ENCODE results near the gene PPM1G.
"Not testable (repeated sequence)": the region's sequence is repeated elsewhere in the genome, so short reads cannot be mapped to it uniquely, and the experiment has no call there.

The PPM1G gene

DNA sequence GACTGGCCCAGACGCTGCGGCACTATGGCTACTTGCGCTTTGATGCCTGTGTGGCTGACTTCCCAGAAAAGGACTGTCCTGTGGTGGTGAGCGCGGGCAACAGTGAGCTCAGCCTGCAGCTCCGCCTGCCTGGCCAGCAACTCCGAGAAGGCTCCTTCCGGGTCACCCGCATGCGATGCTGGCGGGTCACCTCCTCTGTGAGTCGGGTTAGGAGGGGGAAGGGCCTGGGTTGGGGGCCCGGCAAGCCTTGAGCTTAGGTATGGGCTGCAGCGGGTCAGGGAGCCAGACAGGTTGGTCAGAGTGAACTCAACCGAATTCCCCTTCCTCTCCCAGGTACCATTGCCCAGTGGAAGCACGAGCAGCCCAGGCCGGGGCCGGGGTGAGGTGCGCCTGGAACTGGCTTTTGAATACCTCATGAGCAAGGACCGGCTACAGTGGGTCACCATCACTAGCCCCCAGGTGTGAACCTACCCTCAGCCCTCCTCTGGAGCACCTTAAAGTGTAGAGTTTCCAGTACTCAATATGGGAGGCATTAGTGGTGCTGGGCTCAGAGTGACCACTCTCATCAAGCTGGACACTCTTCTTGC is 33.8 kb downstream of the PPM1G start:
- no peak for DNase-seq (ENCODE audit: low spot score)

DNA sequence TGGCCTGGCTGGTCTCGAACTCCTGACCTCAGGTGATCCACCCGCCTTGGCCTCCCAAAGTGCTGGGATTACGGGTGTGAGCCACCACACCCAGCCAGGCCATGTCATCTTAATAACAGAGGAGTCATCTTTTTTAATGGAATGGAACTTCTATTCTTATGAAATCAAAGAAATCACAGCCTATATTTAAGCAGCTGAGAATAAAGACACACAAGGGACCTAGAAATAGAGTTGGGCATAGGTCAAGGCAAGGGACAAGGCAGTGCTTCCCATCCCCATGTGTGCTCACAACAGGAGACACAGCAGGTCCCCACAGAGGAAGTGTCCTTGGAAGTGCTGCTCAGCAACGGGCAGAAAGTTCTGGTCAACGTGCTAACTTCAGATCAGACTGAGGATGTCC is 35.8 kb downstream of the PPM1G start:
- DNase-seq (ENCODE audit: low spot score) = no peak

DNA sequence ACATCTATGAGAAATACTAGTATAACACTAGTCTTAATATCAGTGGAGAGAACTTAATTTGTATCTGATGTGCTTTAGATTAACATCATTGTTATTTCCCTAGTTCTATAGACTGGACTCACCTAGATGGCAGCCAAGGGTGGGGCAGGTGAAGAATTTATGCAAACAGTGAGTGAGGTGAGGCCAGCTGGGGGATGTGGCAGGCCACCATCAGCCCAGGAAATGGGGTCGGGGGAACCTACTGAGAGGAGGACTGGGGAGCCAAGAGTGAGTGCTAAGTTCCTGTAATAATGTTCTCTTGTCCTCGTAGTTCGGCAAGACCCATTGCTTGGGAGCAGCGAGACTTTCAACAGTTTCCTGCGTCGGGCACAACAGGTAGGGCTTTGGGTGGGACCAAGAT is 36.5 kb downstream of the PPM1G start:
- no peak for DNase-seq (ENCODE audit: low spot score)

DNA sequence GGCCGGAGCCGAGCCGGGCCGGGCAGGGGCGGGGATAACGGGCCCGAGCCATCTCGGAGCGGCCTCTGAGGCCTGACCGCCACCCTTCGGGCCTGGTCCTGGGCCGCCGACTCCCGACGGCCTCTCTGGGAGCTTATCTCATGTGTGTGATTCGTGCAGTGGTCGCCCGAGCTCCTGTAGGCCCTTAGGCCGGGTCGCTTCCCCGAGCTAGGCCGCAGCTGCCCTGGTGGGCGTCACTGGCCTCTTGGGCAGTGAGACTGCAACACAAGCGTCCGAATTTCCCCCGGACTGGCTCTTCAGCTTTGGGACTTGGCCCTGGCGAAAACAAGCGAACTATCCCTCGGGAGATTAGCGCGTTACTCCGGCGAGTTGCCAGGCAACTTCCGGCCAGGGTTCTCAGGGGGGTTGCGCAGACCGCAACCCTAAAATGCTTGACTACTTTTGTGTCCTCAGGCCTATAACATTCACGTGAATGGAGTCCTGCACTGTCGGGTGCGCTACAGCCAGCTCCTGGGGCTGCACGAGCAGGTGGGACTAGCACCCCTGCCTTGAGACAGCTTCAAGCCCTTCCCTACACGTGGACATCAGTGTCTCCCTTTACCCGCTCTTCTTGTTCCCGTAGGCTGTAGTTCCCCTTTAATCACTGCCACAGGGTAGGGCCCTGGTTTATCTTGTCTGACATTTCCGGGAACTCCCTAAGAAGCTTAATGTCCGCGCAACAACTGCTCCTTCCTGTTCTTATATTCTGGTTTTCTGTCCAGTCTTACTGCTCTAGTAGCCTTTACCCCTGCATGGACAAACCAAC is 38.4 kb downstream of the PPM1G start:
- peak; percentile 41 for DNase-seq (ENCODE audit: low spot score)

DNA sequence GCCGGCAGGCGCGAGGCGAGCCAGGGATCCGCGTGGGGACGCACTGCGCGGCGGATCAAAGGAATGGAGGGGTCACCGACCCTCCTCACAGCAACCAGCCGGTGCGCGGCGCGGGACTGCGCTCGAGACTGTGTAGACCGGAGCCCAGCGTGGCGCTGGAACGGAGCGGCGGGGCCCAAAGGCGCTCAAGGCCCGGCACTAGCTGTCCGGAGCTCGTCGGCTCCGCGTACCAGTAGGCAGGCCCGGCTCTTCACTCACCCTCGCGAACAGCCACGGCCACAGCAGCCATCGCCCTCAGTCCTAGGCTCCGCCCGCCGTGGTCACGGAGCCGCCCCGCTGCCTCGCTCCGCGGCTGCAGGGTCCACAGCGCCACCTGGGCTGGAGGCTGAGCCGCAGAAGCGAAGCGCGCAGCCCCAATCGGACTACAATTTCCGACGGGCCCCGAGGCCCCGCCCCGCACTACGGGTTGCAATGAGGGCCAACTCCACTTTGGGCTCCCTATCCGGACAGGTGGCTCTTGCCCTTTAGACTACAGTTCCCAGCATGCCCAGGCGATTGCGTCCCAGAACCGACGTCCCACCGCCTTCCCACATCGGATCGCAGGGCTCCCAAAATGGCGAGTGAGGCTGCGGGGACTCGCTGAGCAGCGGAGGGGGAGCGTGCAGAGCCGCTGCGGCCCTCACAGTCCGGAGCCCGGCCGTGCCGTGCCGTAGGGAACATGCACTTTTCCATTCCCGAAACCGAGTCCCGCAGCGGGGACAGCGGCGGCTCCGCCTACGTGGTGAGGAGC is 39.2 kb downstream of the PPM1G start, which contains the start of the genes EIF2B4 and SNX17:
Gene EIF2B4, minus strand, starts transcription at position 313 of the 790 bp plus-strand sequence. Its CDS starts 24 bp downstream, at position 289.
Gene SNX17, plus strand, starts transcription at position 591 of the 790 bp plus-strand sequence. Its CDS starts 128 bp downstream, at position 719.
- DNase-seq (ENCODE audit: low spot score) = peak; percentile 96

DNA sequence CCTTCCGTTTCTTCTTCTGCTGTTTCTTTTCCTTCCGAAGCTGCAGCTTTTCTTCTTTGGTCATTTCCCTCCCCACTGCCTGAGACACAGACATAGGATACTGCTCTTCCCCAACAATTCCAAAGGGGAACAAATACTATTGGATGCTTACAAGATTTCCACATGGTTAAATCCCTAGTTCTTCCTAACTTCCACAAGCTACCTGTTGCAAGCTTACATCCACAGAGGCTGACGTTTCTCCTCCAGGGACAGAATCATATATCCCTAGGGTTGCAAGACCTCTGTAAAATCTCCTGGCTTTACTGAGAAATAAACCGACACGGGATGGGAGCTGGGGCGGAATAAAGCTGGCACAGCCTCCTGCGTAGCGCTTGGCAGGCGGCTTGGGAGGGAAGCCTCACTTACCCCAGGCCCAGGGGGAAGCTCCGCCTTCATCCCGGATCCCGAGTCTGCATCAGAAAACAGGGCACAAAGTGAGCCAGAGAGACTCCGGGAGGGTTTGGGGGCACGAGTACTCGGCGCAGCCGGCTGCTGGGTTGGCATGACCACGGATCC is 39.8 kb downstream of the PPM1G start:
- peak; percentile 88 for DNase-seq (ENCODE audit: low spot score)

DNA sequence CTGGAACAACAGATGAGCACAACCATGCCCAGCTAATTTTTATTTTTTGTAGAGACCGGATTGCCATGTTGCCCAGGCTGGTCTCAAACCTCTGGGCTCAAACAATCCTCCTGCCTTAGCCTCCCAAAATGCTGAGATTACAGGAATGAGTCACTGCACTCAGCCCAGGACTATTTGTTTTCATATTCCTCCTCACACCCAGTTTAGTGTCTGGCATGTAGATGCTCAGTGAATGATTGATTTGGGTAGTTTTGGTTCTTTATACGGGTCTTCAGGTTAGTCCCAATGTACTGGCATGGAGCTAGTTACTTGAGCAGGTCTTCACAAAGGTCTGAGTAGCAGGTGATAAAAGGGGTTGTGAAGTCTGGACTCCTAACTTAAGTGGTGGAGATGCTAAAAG is 45.5 kb downstream of the PPM1G start:
- DNase-seq (ENCODE audit: low spot score) = no peak

DNA sequence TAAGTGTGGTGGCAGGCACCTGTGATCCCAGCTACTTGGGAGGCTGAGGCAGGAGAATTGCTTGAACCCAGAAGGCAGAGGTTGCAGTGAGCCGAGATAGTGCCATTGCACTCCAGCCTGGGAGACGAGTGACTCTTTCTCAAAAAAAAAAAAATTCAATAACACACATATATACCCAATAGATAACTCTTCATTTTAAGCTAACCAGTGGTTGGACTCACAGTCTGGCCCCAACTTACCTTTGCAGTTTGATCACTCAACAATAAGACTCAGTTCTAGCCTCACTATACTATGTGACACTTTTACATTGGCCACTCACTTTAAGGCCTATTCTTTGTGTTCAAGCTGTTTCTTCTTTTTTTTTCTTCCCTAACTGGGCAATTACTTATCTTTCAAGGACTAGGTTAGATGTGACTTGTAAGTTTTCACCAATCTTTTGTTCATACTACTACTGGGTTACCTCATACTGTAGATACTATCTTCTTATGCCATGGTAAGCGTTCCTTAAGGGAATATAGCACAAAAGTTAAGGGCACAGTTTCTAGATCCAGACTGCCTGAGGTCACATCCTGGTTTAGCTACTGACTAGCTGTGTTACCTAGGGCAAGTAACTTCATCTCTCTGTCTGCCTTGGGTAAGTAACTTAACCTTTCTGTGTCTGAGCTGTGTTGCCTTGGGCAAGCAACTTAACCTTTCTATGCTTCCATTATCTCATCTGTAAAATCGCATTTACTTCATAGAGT is 46.5 kb downstream of the PPM1G start:
- DNase-seq (ENCODE audit: low spot score) = no peak

DNA sequence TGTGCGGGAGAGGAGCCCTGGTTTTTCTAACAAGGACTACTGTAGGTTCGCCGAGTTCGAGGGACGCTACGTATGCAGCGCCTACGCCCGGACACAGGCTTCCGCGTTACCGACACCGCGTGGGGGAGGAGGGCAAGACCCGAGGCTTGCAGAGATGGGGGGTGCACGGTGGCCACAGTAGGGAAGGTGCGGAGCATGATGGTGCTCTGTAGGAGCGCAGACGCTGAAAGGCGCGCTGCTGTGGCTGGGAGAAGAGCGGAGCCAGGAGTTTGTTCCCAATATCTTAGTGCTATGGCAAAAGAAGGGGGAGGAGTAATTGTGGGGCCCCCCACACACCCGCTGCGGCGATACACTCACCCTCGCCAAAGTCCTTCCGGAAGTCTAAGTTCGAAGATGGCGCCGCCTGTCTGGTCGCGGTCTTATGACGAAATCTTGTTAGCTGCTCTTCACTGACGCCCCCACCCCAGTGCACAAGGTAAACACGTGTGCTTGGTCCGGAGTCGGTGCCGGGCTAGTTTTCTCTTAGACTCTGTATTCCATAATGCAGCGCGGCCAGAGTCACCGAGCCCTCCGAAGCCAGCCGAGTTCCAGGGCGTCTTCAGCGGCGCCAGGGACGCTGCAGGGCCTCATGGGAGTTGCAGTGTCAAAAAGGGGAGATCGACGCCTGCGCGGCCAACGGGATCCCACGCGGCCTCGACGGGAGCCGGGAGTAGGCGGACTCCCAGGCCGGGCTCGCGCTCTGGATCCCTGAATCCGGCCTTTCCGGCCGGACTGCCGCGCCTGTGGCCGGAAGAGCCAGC is 52.8 kb downstream of the PPM1G start, which contains the start of gene GTF3C2:
Gene GTF3C2, minus strand, starts transcription at position 383 of the 800 bp plus-strand sequence. CDS start 13,210 bp downstream, outside the sequence.
- peak; percentile 97 for DNase-seq (ENCODE audit: low spot score)

DNA sequence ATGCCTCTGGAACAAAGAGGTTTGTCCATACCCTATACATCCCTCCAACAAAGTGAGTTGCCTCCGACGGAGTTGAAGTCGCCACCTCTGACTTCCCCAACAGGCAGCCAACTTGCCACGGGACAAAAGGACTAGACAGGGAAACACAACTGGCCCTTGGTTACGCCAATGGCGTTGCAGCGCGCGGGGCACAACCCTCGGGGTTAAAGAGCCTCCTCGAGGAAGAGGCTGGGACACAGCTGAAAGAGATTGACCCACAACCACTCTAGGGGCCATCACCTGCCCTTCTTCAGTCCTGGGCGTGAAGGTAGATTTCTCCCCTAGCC is 53.4 kb downstream of the PPM1G start:
- DNase-seq (ENCODE audit: low spot score) = peak; percentile 55

DNA sequence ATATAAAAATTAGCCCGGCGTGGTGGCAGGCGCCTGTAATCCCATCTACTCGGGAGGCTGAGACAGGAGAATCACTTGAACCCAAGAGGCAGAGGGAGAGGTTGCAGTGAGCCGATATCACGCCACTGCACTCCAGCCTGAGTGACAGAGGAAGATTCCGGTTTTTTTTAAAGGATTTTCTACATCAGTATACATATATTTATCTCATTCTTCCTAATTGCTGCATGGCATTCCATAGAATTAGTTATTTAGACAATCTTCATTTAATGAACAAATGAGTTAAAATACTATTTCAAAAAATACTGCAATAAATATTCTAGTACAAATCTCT is 54.8 kb downstream of the PPM1G start:
- no peak for DNase-seq (ENCODE audit: low spot score)

DNA sequence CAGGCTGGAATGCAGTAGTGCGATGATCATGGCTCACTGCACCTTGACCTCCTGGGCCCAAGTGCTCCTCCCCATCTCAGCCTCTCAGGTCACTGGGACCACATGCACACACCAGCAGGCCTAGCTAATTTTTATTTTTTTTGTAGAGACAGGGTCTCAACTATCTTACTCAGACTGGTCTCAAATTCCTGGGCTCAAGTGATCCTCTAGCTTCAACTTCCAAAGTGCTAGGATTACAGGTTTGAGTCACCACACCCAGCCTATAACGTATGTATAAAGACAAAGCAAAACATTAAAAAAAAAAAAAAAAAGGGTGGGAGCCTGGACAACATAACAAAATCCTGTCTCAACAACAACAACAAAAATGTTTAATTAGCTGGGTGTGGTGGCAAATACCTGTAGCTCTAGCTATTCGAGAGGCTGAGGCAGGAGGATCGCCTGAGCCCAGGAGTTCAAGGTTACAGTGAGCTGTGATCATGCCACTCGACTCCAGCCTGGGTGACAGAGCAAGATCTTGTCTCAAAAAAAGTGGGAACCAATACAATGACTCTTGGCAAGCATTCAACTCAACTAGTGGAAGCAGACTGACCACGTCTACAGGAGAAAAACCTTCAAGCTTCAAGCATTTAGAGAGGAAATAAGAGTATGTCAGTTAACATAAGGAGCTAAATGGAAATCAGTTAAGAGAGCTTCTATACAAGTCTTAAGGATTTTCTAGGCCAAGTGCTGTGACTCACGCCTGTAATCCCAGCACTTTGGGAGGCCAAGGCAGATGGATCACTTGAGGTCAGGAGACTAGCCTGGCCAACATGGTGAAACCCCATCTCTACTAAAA is 55.4 kb downstream of the PPM1G start:
- no peak for DNase-seq (ENCODE audit: low spot score)

DNA sequence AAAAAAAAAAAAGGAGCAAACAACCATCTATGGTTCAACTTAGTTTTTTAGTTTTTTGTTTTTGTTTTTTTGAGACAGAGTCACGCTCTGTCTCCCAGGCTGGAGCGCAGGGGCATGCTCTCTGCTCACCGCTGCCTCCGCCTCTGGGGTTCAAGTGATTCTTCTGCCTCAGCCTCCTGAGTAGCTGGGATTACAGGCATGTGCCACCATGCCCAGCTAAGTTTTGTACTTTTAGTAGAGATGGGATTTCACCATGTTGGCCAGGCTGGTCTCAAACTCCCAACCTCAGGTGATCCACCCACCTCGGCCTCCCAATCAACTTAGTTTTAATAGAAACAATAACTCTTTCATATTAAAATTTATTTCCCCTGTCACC is 56.0 kb downstream of the PPM1G start:
- not testable (repeated sequence) for DNase-seq (ENCODE audit: low spot score)

DNA sequence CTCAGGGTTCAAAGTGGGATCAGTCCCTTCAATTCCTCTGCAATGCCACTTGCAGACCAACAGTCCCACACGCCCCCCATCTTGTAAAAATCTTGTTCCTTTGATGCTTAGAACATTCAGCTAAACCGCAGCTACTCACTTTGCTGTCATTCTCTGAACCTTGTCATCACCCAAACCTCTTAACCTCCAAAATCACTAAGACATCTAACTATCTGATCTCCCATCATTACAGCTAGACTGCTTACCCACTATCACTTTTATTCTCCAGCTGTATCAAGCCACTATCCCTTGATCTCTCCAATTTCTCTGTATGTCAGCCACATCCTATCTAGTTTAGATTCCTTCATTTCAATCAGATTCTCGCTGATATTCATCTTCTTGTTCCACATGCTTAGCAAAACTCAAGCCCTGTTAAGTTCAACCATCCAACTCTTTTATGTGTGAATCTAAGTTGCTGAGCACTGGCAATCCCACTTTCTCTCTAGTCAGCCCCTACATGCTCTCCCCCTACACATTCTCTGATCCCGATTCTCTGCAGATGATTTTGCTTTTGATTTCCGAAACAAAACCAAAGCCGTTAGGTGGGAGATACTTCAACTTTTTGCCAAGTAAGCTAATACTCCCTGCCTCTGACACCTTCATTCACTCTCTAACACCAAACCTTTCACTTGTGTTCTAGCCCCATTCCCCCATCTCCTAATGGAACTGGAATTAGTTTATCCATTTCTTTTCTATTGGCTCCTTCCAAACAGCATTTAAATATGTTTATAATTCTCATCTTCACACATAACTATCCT is 57.4 kb downstream of the PPM1G start:
- no peak for DNase-seq (ENCODE audit: low spot score)

DNA sequence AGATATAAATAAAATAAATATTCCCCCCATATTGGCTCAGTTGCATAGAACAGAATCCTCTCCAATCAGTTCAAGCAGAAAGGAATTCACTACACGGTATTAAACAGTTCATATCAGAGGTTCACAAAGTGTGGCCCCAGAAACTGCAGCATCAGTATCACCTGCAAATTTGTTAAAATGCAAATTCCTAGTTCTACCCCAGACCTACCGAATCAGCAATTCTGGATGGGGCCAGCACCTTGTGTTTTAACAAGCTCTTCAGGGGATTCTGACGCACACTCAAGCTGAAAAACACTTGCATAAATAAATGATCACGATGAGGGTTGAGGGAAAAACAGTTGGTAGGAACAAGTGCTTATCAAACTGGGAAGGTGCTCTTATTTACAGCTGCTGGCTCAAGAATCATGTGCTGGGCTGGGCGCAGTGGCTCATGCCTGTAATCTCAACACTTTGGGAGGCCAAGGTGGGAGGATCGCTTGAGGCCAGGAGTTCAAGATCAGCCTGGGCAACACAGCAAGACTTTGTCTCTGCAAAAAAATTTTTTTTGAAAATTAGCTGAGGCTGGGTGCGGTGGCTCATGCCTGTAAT is 59.2 kb downstream of the PPM1G start:
- DNase-seq (ENCODE audit: low spot score) = no peak

DNA sequence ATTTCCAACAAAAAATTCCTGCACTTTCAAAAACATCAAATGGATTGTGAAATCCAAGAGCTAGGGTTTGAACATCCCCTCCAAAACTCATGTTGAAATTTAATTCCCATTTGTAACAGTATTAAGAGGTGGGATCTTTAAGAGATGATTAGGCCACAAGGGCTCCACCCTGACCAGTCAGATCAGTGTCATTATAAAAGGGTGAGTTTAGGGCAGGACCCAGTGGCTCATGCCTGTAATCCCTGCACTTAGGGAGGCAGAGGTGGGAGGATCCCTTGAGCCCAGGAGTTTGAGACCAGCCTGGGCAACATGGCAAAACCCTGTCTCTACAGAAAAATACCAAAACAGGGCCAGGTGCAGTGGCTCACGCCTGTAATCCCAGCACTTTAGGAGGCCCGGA is 61.8 kb downstream of the PPM1G start:
- no peak for DNase-seq (ENCODE audit: low spot score)

DNA sequence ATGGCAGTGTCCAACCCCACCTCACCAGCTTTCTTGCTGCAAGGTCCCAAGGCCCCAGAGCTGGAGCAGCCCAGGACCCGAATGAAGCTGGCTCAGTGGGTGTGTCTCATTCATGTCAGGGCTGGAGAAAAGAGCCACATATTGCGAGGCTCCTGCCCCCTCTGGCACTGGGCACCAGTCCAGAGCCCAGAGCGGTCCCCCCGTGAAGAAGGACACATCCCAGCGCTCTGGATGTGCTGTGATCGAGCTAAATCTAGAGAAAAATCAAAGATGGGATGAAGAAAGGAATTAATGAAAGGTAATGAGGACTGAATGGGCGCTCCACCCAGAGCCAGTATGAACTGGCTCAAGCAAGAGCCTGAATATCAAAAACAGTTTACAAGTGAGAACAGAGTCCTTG is 73.2 kb downstream of the PPM1G start:
- DNase-seq (ENCODE audit: low spot score) = no peak

DNA sequence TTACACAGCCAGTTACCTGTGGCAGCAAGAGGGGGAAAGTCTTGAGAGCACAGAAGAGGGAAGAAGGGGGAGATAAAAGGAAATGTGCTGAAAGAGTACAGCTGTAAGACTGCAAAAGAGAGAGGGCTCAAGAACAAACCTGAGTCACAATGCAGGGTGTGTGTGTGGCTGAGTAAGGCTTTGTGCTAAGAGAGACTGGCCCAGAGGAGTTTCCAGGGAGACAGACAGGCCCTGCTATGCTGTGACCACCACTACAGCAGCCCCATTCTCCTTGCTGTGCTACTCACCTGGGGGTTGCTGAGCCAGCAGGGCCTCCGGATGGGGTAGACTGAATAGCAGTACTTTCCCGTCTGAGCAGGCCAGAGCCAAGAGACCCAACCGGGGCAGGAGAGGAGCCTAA is 74.1 kb downstream of the PPM1G start:
- no peak for DNase-seq (ENCODE audit: low spot score)

All from GM03348 (cell line).